Muscle of arm (tissue), 12 donors: ENCODE results near the gene NIP7. TPM values are rescaled to one million over a fixed set of nuclear protein-coding genes. Genes with fewer than 3 reads are reported as not detected.

ENCODE experiments used
- DNase-seq: peaks from one replicate; pipeline ENCODE4 v3.0.0-alpha.2; 2013
- polyA plus RNA-seq, 12 donors: library from polyadenylated mRNA; unstranded; fragments of 120-200 nt; gene quantifications; one replicate each; pipeline ENCODE4 v1.2.1, GENCODE V29; 2013; ENCODE audit not compliant: insufficient read length in 12 of 12

Gene NIP7
- polyA plus RNA-seq, 12 donors, result 15.9 to 34.5 (median 26.2) TPM; not detected in 1

GRCh38 chr16:69381231-69381630 lies 41.7 kb downstream of the NIP7 start:
- DNase-seq, result no peak

GRCh38 chr16:69382421-69382820 lies 42.8 kb downstream of the NIP7 start:
- no peak for DNase-seq

- DNase-seq, result no peak
These were observed 45.4 kb downstream of the NIP7 start for GRCh38 chr16:69384974-69385373.

GRCh38 chr16:69386596-69386995 lies 47.0 kb downstream of the NIP7 start:
- DNase-seq, result no peak

Other genes starting within 250 kb of the NIP7 start
- gene HAS3, start 234.1 kb upstream of the NIP7 start, polyA plus RNA-seq, result 1 to 10 TPM in 10 of 12 donors, not detected in 2; 1.6 to 5.7 (median 2.4) TPM
- 10 to 100 TPM in 11 of 12 donors, not detected in 1; 45.7 to 94.2 (median 70.8) TPM for gene CHTF8, start 207.2 kb upstream of the NIP7 start, polyA plus RNA-seq
- 10 to 100 TPM in 11 of 12 donors, not detected in 1; 22.7 to 40.0 (median 35.3) TPM for gene UTP4, start 207.1 kb upstream of the NIP7 start, polyA plus RNA-seq
- gene SNTB2, start 152.6 kb upstream of the NIP7 start, polyA plus RNA-seq, result 10 to 100 TPM; 12.9 to 70.0 (median 17.4) TPM
- gene VPS4A, start 28.4 kb upstream of the NIP7 start, polyA plus RNA-seq, result 10 to 100 TPM in 11 of 12 donors, not detected in 1; 32.1 to 53.3 (median 35.2) TPM
- gene PDF, start 9.2 kb upstream of the NIP7 start, polyA plus RNA-seq, result 1 to 10 TPM in 10 of 12 donors, not detected in 2; 1.6 to 4.1 (median 2.7) TPM
- gene COG8, start 208 bp upstream of the NIP7 start, polyA plus RNA-seq, result 10 to 100 TPM in 11 of 12 donors, not detected in 1; 18.5 to 26.9 (median 22.5) TPM
- gene TMED6, start 12.0 kb downstream of the NIP7 start, polyA plus RNA-seq, result 1 to 10 TPM in 9 of 12 donors, under 1 TPM in 1, not detected in 2; 0.90 to 2.2 (median 1.4) TPM
- 10 to 100 TPM in 11 of 12 donors, not detected in 1; 13.6 to 50.9 (median 29.8) TPM for gene TERF2, start 46.2 kb downstream of the NIP7 start, polyA plus RNA-seq
- 10 to 100 TPM in 11 of 12 donors, not detected in 1; 51.2 to 83.8 (median 68.1) TPM for gene CYB5B, start 84.8 kb downstream of the NIP7 start, polyA plus RNA-seq
- gene NFAT5, start 226.2 kb downstream of the NIP7 start, polyA plus RNA-seq, result 10 to 100 TPM in 11 of 12 donors, not detected in 1; 13.4 to 36.2 (median 17.9) TPM